Measurements from ENCODE around the gene NUP107.
"Not testable (repeated sequence)": the region's sequence is repeated elsewhere in the genome, so short reads cannot be mapped to it uniquely, and the experiment has no call there.

The NUP107 gene

GRCh38 chr12:68686595-68687521, at the start of gene NUP107:
TSS of gene NUP107 (plus strand) at chr12:68686978. CDS start at chr12:68687066, 88 bp downstream.
- peak; percentile 94 to 97 for DNase-seq (ENCODE audit: low read depth in 2 of 2)

- DNase-seq (ENCODE audit: low read depth in 2 of 2): not testable (repeated sequence)
These were observed 49.3 kb upstream of the NUP107 start for GRCh38 chr12:68637439-68637838.

GRCh38 chr12:68638171-68638570, 48.6 kb upstream of the NUP107 start:
- DNase-seq (ENCODE audit: low read depth in 2 of 2): no peak

DNA sequence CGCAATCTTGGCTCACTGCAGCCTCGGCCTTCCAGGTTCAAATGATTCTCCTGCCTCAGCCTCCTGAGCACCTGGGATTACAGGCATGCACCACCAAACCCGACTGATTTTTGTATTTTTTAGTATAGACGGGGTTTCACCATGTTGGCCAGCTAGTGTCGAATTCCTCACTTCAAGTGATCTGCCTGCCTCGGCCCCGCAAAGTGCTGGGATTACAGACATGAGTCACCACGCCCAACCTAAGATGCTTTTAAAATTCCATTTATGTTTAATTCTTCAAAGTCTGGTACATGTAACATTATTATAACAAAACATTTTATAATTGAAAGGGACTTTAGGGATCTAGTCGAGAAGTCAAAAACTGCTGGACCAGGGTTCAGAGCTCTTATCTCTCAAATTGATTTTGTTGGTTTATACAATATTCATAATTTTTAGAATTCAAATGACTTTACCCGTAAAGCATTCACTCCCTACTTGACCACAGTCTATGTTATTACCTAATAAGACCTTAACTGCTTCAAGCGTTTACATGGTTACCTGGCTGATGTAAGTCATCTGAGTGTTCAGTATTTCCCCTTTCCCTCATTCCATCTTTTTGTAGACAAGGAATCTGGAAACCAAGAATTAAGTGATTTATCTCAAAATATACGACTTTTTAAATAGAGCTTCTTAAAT, 47.9 kb upstream of the NUP107 start:
- DNase-seq (ENCODE audit: low read depth in 2 of 2): no peak

DNA sequence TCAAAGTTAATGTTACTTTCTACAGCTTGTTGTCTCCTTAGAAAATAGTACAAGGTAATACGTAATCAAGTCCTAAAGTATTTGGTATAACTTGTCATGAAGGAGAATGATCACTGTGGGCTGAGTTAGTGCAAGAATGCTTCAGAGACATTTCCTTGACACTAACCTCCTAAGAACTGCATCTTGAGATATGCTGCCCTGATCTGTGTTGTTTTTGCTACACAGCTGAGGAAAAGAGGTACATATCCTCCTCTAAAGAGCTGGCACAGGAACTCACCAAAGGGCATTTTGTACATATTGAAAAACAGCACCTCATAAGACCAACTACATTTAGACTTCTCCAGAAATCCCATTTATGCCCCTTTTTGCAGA, 47.4 kb upstream of the NUP107 start:
- DNase-seq (ENCODE audit: low read depth in 2 of 2): no peak

DNA sequence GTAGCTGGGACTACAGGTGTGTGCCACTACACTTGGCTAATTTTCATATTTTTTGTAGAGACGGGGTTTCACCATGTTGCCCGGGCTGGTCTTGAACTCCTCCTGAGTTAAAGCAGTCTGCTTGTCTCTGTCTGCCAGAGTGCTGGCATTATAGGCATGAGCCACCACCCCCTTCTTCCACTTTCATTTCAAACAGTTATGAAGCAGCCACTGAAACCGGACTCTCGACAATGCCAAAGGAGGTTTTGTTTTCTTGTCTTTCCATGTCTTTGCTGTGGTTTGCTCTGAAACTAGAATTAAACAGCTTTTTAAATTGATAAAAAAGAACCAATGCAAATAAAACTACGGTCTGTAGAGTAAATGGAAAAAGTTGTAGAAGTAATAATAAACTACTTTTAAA, 45.6 kb upstream of the NUP107 start:
- peak in 1 of 2 donors; percentile 28 for DNase-seq (ENCODE audit: low read depth in 2 of 2)

DNA sequence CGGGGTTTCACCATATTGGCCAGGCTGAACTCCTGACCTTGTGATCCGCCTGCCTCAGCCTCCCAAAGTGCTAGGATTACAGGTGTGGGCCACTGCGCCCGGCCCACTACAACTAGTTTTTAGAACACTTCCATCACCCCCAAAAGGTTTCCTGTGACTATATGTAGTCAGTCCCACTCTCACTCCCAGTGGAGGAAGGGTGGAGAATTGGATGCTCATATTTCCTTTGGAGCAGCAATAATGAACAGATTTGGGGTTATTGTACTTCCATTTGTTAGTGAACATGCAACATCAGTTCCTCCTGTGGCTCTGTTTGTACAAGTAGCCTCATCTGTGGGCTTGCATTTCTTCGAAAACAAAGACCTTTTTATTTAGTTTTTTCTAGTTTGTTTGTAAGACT, 40.3 kb upstream of the NUP107 start:
- DNase-seq (ENCODE audit: low read depth in 2 of 2): no peak

DNA sequence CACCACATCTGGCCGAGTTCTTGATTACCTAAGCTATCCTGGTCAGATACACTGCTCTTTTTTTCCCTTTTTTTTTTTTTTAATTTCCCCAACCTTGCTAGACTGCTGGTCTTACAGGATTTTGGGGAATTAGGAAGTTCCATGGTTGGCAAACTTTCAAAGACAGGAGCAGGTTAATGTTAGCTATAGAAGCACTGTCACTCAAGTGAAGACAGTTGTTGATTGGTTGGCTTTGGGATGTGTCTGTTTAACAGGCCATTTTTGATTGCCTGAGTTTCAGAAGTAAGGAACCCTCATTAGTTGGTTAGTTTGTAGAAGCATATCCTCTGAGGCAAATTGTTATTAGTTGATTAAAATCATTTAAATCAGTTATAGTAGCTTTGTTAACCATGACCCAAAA, 39.3 kb upstream of the NUP107 start:
- no peak for DNase-seq (ENCODE audit: low read depth in 2 of 2)

GRCh38 chr12:68648179-68648578, 38.6 kb upstream of the NUP107 start:
- no peak for DNase-seq (ENCODE audit: low read depth in 2 of 2)

- DNase-seq (ENCODE audit: low read depth in 2 of 2): no peak
These were observed 21.7 kb upstream of the NUP107 start for GRCh38 chr12:68665016-68665569.

GRCh38 chr12:68667291-68667690, 19.5 kb upstream of the NUP107 start:
- DNase-seq (ENCODE audit: low read depth in 2 of 2): no peak

GRCh38 chr12:68667896-68668295, 18.9 kb upstream of the NUP107 start:
- DNase-seq (ENCODE audit: low read depth in 2 of 2): no peak

DNA sequence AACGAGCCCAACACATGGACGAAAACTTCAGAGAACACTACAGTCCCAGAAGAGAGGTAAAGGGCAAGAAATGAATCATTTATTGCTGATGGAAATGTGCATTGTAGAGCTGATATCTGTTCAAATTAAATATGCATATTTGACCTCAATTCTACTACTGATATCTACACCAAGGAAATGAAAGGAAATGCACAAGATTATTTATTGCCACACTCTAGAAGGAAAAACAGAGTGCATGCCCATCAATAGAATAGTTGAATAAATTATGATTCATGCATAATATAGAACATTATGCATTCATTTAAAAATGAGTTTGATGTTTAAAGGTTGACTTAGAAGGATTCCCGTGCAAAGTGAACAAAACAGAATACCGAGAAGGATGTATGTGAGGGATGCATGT, 15.6 kb upstream of the NUP107 start:
- no peak for DNase-seq (ENCODE audit: low read depth in 2 of 2)

DNA sequence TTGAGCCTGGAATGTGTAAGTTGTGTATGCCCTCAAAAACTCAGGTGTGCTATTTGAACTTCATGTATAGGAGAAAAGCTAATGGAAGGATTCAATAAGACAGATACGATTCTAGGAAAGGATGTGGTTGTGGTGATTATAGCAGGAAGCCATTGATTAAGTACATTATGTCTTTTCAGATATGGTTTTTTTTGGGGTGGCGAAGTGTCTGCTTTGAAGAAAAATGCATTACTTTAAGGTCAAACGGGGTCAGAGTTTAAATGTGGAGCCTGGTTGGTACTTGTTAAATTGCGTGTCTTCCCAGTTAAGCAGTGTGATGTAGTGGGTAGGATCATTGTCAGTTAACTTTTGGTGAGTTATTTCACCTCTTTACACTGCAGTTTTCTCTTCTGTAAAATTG, 13.0 kb upstream of the NUP107 start:
- no peak for DNase-seq (ENCODE audit: low read depth in 2 of 2)

GRCh38 chr12:68674376-68674775, 12.4 kb upstream of the NUP107 start:
- no peak for DNase-seq (ENCODE audit: low read depth in 2 of 2)

GRCh38 chr12:68675101-68675842, 11.5 kb upstream of the NUP107 start:
- DNase-seq (ENCODE audit: low read depth in 2 of 2): peak; percentile 36

GRCh38 chr12:68676854-68677253, 9.9 kb upstream of the NUP107 start:
- not testable (repeated sequence) for DNase-seq (ENCODE audit: low read depth in 2 of 2)

- no peak for DNase-seq (ENCODE audit: low read depth in 2 of 2)
These were observed 550 bp upstream of the NUP107 start for GRCh38 chr12:68686262-68686594.

DNA sequence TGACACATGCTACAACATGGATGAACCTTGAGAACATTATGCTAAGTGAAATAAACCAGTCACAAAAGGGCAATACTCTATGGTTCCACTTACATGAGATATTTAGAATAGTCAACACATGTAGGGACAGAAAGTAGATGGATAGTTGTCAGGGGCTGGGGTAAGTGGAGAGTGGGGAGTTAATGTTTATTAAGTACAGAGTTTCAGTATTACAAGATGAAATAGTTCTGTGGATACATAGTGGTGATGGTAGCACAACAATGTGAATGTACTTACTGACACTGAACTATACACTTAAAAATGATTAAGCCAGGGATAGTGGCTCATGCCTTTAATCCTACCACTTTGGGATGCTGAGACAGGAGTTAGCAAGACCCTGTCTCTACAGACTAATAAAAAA, 8.7 kb downstream of the NUP107 start:
- no peak for DNase-seq (ENCODE audit: low read depth in 2 of 2)

DNA sequence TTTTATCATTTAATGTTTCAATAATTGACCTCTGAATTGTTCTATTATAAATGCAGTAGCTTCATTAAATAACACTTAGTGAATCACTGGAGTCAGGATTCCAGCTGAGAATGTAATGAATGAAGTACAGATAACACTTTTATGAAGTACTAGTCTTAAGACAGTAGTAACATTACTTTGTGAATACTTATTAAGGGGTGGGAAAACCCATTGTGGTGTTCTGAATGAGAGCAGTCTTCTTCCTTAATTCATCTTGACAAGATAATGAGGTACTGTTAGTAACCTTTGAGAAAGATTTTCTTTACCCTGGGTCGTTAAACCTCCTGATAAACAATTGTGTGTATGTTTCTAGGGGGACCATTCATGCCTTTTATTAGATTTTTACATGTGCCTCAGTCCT, 12.7 kb downstream of the NUP107 start:
- no peak for DNase-seq (ENCODE audit: low read depth in 2 of 2)

DNA sequence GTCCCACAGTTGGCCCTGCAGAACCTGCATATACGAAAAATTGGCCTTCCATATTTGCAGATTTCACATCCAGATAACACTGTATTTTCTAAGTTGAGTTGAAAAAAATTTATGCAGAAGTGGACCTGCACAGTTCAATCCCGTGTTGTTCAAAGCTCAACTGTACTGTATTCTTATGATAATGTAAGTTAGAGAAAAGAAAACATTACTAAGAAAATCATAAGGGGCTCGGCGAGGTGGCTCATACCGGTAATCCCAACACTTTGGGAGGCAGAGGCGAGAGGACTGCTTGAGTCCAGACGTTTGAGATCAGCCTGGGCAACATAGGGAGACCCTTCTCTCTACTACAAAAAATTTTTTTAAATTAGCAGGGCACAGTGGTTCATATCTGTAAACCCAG, 41.0 kb downstream of the NUP107 start:
- DNase-seq (ENCODE audit: low read depth in 2 of 2): no peak

DNA sequence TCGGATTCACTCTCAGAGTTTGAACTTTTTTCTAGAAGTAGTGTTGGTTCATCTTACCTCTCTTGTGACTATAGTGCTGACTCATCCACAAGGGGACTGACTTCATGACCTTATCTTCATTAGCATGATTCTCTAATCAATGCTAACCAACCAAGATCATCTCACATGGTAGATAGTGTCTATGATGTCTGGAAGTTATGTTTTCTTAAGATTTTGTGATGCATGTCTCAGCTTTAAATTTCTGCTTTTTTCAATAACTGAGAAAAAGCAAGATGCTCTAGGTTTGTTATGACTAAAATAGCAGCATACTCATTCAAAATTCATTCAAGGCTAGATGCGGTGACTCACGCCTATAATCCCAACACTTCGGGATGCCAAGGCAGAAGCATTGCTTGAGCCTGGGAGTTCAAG, 46.9 kb downstream of the NUP107 start:
- DNase-seq (ENCODE audit: low read depth in 2 of 2): no peak
